GM21515 (cell line): ENCODE measurements around the gene FGF18.

ENCODE experiments used
- ATAC-seq: cut with Tn5 transposase; IDR thresholded peaks from one replicate; pipeline ENCODE4 v1.9.1; 2021; ENCODE audit not compliant: unreplicated experiment

The FGF18 gene

GRCh38 chr5:171464829-171465228, 45.4 kb downstream of the FGF18 start:
- no peak for ATAC-seq

GRCh38 chr5:171467107-171467506, 47.7 kb downstream of the FGF18 start:
- no peak for ATAC-seq

GRCh38 chr5:171469326-171469725, 49.9 kb downstream of the FGF18 start:
- no peak for ATAC-seq

- no peak for ATAC-seq
These were observed 51.0 kb downstream of the FGF18 start for GRCh38 chr5:171470420-171470819.

GRCh38 chr5:171474230-171474813, 54.9 kb downstream of the FGF18 start:
- no peak for ATAC-seq

GRCh38 chr5:171475596-171475995, 56.1 kb downstream of the FGF18 start:
- ATAC-seq = no peak

GRCh38 chr5:171476701-171477100, 57.3 kb downstream of the FGF18 start:
- no peak for ATAC-seq

- ATAC-seq = no peak
These were observed 57.7 kb downstream of the FGF18 start for GRCh38 chr5:171477101-171477500.

GRCh38 chr5:171477666-171478065, 58.2 kb downstream of the FGF18 start:
- ATAC-seq = no peak

GRCh38 chr5:171478946-171479775, 59.7 kb downstream of the FGF18 start:
- ATAC-seq = no peak

- ATAC-seq = no peak
These were observed 60.3 kb downstream of the FGF18 start for GRCh38 chr5:171479776-171480125.

- no peak for ATAC-seq
These were observed 60.8 kb downstream of the FGF18 start for GRCh38 chr5:171480239-171480638.

GRCh38 chr5:171481571-171482433, 62.4 kb downstream of the FGF18 start:
- no peak for ATAC-seq

- no peak for ATAC-seq
These were observed 62.9 kb downstream of the FGF18 start for GRCh38 chr5:171482434-171482730.

GRCh38 chr5:171483551-171484135, 64.2 kb downstream of the FGF18 start:
- ATAC-seq = no peak

GRCh38 chr5:171484460-171484899, 65.0 kb downstream of the FGF18 start:
- ATAC-seq = no peak

- ATAC-seq = no peak
These were observed 66.2 kb downstream of the FGF18 start for GRCh38 chr5:171485668-171486067.

- ATAC-seq = no peak
These were observed 67.2 kb downstream of the FGF18 start for GRCh38 chr5:171486613-171487012.

- ATAC-seq = no peak
These were observed 69.4 kb downstream of the FGF18 start for GRCh38 chr5:171488876-171489275.

GRCh38 chr5:171492781-171493180, 73.3 kb downstream of the FGF18 start:
- ATAC-seq = no peak

GRCh38 chr5:171493646-171494393, 74.4 kb downstream of the FGF18 start:
- ATAC-seq = no peak
